GM12878 (cell line): ENCODE results near the gene KIAA1143. TPM values are rescaled to one million over a fixed set of nuclear protein-coding genes. Genes with fewer than 3 reads are reported as not detected.
A peak's percentile ranks its signal among the peaks of the same experiment; 100 is the strongest.

Source experiments
- ATAC-seq: fragments of 200-7000 bp; cut with Tn5 transposase; 3 replicates; pipeline ENCODE4 v1.9.1; 2020; ENCODE audit warnings: mild to moderate bottlenecking, moderate library complexity
- BruUV-seq: library from RNA; stranded (reverse); fragments of 400-500 nt; replicated peaks from 2 replicates; lab custom pipeline; 2021; lab: Mats Ljungman, UMichigan
- CTCF ChIA-PET: fragments of 300-600 bp; sonication (Branson Sonifier 250); formaldehyde crosslinking; extraction: SDS; loops from one replicate; lab custom pipeline; 2021; ENCODE audit warnings: inconsistent platforms; lab: Yijun Ruan, JAX
- POLR2A ChIA-PET: fragments of 350-600 bp; formaldehyde crosslinking; extraction: SDS; loops from one replicate; lab custom pipeline; 2021; ENCODE audit warnings: inconsistent platforms; lab: Charles Lee
- RAD21 ChIA-PET: fragments of 300-600 bp; sonication (Branson Sonifier 250); formaldehyde crosslinking; loops from one replicate; lab custom pipeline; 2023; ENCODE audit warnings: antibody characterized with exemption; ENCODE audit not compliant: unreplicated experiment; lab: Charles Lee
- SMC1A ChIA-PET: fragments of 300-600 bp; sonication (Branson Sonifier 250); formaldehyde crosslinking; loops from one replicate; lab custom pipeline; 2023; ENCODE audit not compliant: unreplicated experiment, uncharacterized antibody; lab: Charles Lee
- DNase-seq: peaks from one replicate; pipeline ENCODE4 v3.0.0-alpha.2; 2011; ENCODE audit warnings: low read depth, low spot score
- FAIRE-seq: peaks from 3 replicates; lab custom pipeline; 2011; peaks lifted over from hg19 to GRCh38; lab: Jason Lieb, UNC
- H2AFZ ChIP-seq: 2 replicates; pipeline ENCODE4 v1.6.0; 2011; ENCODE audit warnings: low read depth, low read length, control low read depth; ENCODE audit not compliant: control insufficient read depth
- H3K27ac ChIP-seq: 2 replicates; pipeline ENCODE4 v1.5.1; 2011; ENCODE audit warnings: control low read depth; ENCODE audit not compliant: control insufficient read depth, insufficient read depth
- H3K27me3 ChIP-seq, 2 experiments: replicated peaks in 1 of 2; 2 replicates each; pipeline versions ENCODE4 v1.6.0 to v1.6.1; 2011; ENCODE audit warnings: low read length in 1 of 2; ENCODE audit not compliant: control insufficient read depth in 2 of 2, insufficient read depth in 2 of 2
- H3K36me3 ChIP-seq, 2 experiments: 2 replicates each; pipeline ENCODE4 v1.5.1; 2011; ENCODE audit warnings: low read length in 1 of 2; ENCODE audit not compliant: control insufficient read depth in 2 of 2, insufficient read depth in 2 of 2
- H3K4me1 ChIP-seq: 2 replicates; pipeline ENCODE4 v1.6.1; 2011; ENCODE audit warnings: mild to moderate bottlenecking, low read length, moderate library complexity, mixed read lengths; ENCODE audit not compliant: control insufficient read depth, insufficient read depth
- H3K4me2 ChIP-seq: 2 replicates; pipeline ENCODE4 v1.6.0; 2011; ENCODE audit warnings: control low read depth; ENCODE audit not compliant: control insufficient read depth, insufficient read depth
- H3K4me3 ChIP-seq: fragments of 200-600 bp; sonication (generic); 2 replicates; pipeline ENCODE4 v1.5.1; 2016
- H3K79me2 ChIP-seq: 2 replicates; pipeline ENCODE4 v1.6.0; 2011; ENCODE audit warnings: low read length; ENCODE audit not compliant: control insufficient read depth, insufficient read depth
- H3K9ac ChIP-seq: 2 replicates; pipeline ENCODE4 v1.8.0; 2011; ENCODE audit warnings: low read length, control low read depth, mixed read lengths; ENCODE audit not compliant: control insufficient read depth, insufficient read depth
- H3K9me3 ChIP-seq: replicated peaks from 3 replicates; pipeline ENCODE4 v1.5.1; 2011; ENCODE audit warnings: mild to moderate bottlenecking, low read length; ENCODE audit not compliant: control insufficient read depth, insufficient read depth
- H4K20me1 ChIP-seq: 2 replicates; pipeline ENCODE4 v1.6.0; 2011; ENCODE audit not compliant: control insufficient read depth, insufficient read depth
- ATF7 ChIP-seq: fragments of 450-650 bp; IDR thresholded peaks from 2 replicates; pipeline ENCODE4 v1.6.1; 2016; ENCODE audit warnings: low read depth, mild to moderate bottlenecking
- CHD2 ChIP-seq: IDR thresholded peaks from 2 replicates; pipeline ENCODE4 v1.6.1; 2011; ENCODE audit warnings: low read depth, low read length, improper control_type of control experiment, borderline replicate concordance
- CREB1 ChIP-seq: IDR thresholded peaks from 2 replicates; pipeline ENCODE4 v1.6.1; 2012; ENCODE audit warnings: low read depth, mild to moderate bottlenecking, inconsistent platforms
- EGR1 ChIP-seq, 2 experiments: IDR thresholded peaks; 1 replicate in 1 of 2; 2 replicates in 1 of 2; pipeline ENCODE4 v1.6.1; 2011 to 2012; ENCODE audit warnings: low read depth in 2 of 2, low read length in 2 of 2, borderline replicate concordance in 1 of 2, mild to moderate bottlenecking in 1 of 2, moderate library complexity in 1 of 2
- FOXM1 ChIP-seq: IDR thresholded peaks from 2 replicates; pipeline ENCODE4 v1.6.1; 2012; ENCODE audit warnings: low read depth, mild to moderate bottlenecking, inconsistent platforms, low read length, moderate library complexity
- GATAD2B ChIP-seq: fragments of 450-650 bp; conservative IDR thresholded peaks from 2 replicates; pipeline ENCODE4 v1.6.1; 2017; ENCODE audit warnings: low read depth, mild to moderate bottlenecking, moderate library complexity
- IKZF1 ChIP-seq: fragments of 450-650 bp; conservative IDR thresholded peaks from 2 replicates; pipeline ENCODE4 v1.6.1; 2017; ENCODE audit warnings: antibody characterized with exemption, mild to moderate bottlenecking
- KLF5 ChIP-seq: fragments of 450-650 bp; IDR thresholded peaks from 2 replicates; pipeline ENCODE4 v1.6.1; 2014; ENCODE audit warnings: mild to moderate bottlenecking; ENCODE audit not compliant: partially characterized antibody
- PAX5 ChIP-seq: IDR thresholded peaks from 2 replicates; pipeline ENCODE4 v1.6.1; 2011; ENCODE audit warnings: low read depth, low read length, borderline replicate concordance
- RAD21 ChIP-seq: IDR thresholded peaks from 2 replicates; pipeline ENCODE4 v1.6.1; 2011; ENCODE audit warnings: mild to moderate bottlenecking, low read depth, low read length, moderate library complexity; ENCODE audit not compliant: insufficient read depth
- RELA ChIP-seq: fragments of 450-650 bp; IDR thresholded peaks from 2 replicates; pipeline ENCODE4 v1.8.0; 2014; ENCODE audit warnings: borderline replicate concordance; ENCODE audit not compliant: partially characterized antibody
- SIN3A ChIP-seq: IDR thresholded peaks from 2 replicates; pipeline ENCODE4 v1.6.1; 2012; ENCODE audit warnings: low read depth, low read length, improper control_type of control experiment
- SP1 ChIP-seq: IDR thresholded peaks from one replicate; pipeline ENCODE4 v1.6.1; 2011; ENCODE audit warnings: low read depth, low read length
- STAT1 ChIP-seq: fragments of 450-650 bp; conservative IDR thresholded peaks from 2 replicates; pipeline ENCODE4 v1.6.1; 2014; ENCODE audit warnings: antibody characterized with exemption, mild to moderate bottlenecking
- STAT3 ChIP-seq: IDR thresholded peaks from 2 replicates; pipeline ENCODE4 v1.6.1; 2011; ENCODE audit warnings: low read depth, low read length, improper control_type of control experiment
- ZNF24 ChIP-seq: fragments of 450-650 bp; IDR thresholded peaks from 2 replicates; pipeline ENCODE4 v1.6.1; 2017; ENCODE audit warnings: antibody characterized with exemption, mild to moderate bottlenecking
- WGBS: methylation state at CpG from one replicate; pipeline ENCODE4 v1.1.6; 2016; ENCODE audit warnings: low lambda C conversion rate; ENCODE audit not compliant: insufficient replicate concordance, insufficient coverage; ENCODE audit errors: missing lambda C conversion rate; 5-methylcytosine and 5-hydroxymethylcytosine counted together
- in situ Hi-C: fragments of 300-500 bp; cut with MboI; formaldehyde crosslinking; loops from 9 replicates; pipeline ENCODE4 v1.14.3; 2018; ENCODE audit warnings: mixed read lengths
- intact Hi-C: fragments of 100-400 bp; cut with micrococcal nuclease; formaldehyde crosslinking; loops from one replicate; pipeline ENCODE4 v1.14.2; 2022; ENCODE audit not compliant: unreplicated experiment
- polyA plus RNA-seq, 11 experiments: library from polyadenylated mRNA; depleted of rRNA in 4 of 11; unstranded in 6 of 11; stranded (reverse) in 5 of 11; fragments of >200 nt; fragmentation: Nextera tagmentation in 4 of 11; fragmentation: Illumina TruSeq in 1 of 11; extraction: Ambion mirVana in 4 of 11; extraction: Trizol in 1 of 11; gene quantifications; 1 replicate in 1 of 11; 2 replicates in 10 of 11; pipeline versions ENCODE4 v1.2.1 to v1.2.3, GENCODE V29; 2011 to 2016; ENCODE audit warnings: inconsistent platforms in 2 of 11, missing spikeins in 2 of 11, low read depth in 1 of 11
- total RNA-seq, 4 experiments: library from RNA; depleted of rRNA in 3 of 4; stranded (reverse); fragments of >200 nt in 3 of 4; fragmentation: Illumina TruSeq in 1 of 4; extraction: Trizol in 1 of 4; gene quantifications; 2 replicates each; pipeline versions ENCODE4 v1.2.1 to v1.2.3, GENCODE V29; 2013 to 2021
- TF ChIP-seq, protein P1 (sequence below): fragments of 450-650 bp; conservative IDR thresholded peaks from 2 replicates; pipeline ENCODE4 v1.6.1; 2017; ENCODE audit warnings: mild to moderate bottlenecking, moderate library complexity
- TF ChIP-seq, protein P2 (sequence below): IDR thresholded peaks from 2 replicates; pipeline ENCODE4 v1.6.1; 2012; ENCODE audit warnings: improper control_type of control experiment, low read depth, low read length; ENCODE audit not compliant: insufficient replicate concordance

KIAA1143 gene
- total and polyA plus RNA-seq, 10 of the 15 experiments (the other 5 are each of a cell fraction or from before 2014, with no cell fraction given), result 11.4 to 37.6 (median 28.4) TPM

DNA sequence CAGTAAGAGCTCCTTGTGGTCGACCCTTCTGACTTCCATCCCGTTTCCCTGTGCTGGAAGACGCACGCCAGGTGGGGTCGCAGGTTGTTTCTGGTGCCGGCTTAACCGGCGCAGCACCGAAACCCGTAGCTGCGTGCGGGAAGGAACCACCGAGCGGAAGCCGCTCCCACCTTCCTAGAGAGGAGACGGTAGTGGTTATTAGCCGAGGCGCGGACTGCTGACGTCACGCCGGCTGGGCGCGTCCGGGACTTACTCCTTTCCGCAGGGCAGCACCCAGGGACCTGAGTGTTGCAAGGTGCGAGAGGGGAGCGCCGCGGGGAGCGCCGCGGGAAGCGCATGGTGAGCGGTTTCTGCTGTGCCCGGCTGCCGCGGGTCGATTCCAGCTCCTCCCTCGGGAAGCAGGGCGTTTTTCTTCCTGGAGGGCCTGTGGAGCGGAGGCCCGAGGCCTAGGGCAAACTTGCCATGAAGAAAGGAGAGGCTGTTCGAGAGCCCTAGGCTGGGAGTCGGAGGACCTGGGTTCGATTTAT is 32.0 kb downstream of the KIAA1143 start, which contains the start of gene ZNF501:
ZNF501 (plus strand) TSS at position 252 of the 527 bp plus-strand sequence. CDS start 4,787 bp downstream, outside the sequence.
- Histone ChIP-seq H3K4me3 (peak within 1 kb of the TSS; percentile 57), H3K9me3 (peaks cover 33% of the 10 kb centered on the region), H3K36me3 (no peaks in the 10 kb centered on the region), H4K20me1 (no peaks in the 10 kb centered on the region), H3K4me1 (no peaks in the 10 kb centered on the region), H3K27ac (no peak within 1 kb of the TSS), H3K79me2 (no peaks in the 10 kb centered on the region), H3K9ac (peak within 1 kb of the TSS; percentile 37; the same call in 1 of the 2 replicates), H2AFZ (peak within 1 kb of the TSS; percentile 97), H3K4me2 (peak within 1 kb of the TSS; percentile 88), H3K27me3 (no peaks in the 10 kb centered on the region)
- WGBS, result 7% methylated on average over 38 of the region's 46 CpGs
- ATAC-seq (peak; percentile 100), DNase-seq (peak; percentile 42), FAIRE-seq (no peak)
- in situ Hi-C loops, result no loop called here
- ChIA-PET RAD21 (no interaction called here), POLR2A (interaction anchor here (1.0 to 1.3 kb wide), 4 partner anchors 33 to 104 kb away, joined by 3 to 7 read pairs (median 3); partner anchors contain the start of genes KIAA1143, KIF15 and ZNF197), CTCF (interaction anchor here (1.1 kb wide), 1 partner anchor 33 kb away, joined by 4 read pairs; no protein-coding TSS in a partner anchor), SMC1A (interaction anchor here (0.8 kb wide), 1 partner anchor 33 kb away, joined by 3 read pairs; no protein-coding TSS in a partner anchor)
- intact Hi-C loops, result no loop called here
- no TSS peak for BruUV-seq
- peak; percentile 66 for TF ChIP-seq RELA
- peak; percentile 27; the same call in 1 of the 2 replicates for TF ChIP-seq SIN3A
- peak; percentile 20 for TF ChIP-seq SP1
- TF ChIP-seq CHD2, result peak; percentile 62
- no peak for TF ChIP-seq FOXM1
- TF ChIP-seq GATAD2B, result peak; percentile 58; the same call in 1 of the 2 replicates
- no peak for TF ChIP-seq RAD21
- 0 out of 2 replicates have a peak, but pooled peaks have one; percentile 19 for TF ChIP-seq ZNF24
- TF ChIP-seq ATF7, result peak; percentile 52; the same call in 1 of the 2 replicates
- TF ChIP-seq STAT3, result no peak
- 0 out of 3 replicates have a peak, but pooled peaks of 1 of the 2 experiments have one; percentile 42 for TF ChIP-seq EGR1 (IDR thresholded peaks at IDR 0.05; ENCODE audit: borderline replicate concordance in 1 of 2, low read depth in 2 of 2, low read length in 2 of 2)
- TF ChIP-seq KLF5, result peak; percentile 64
- TF ChIP-seq CREB1, result peak; percentile 97
- TF ChIP-seq STAT1, result 0 out of 2 replicates have a peak, but pooled peaks have one; percentile 36
- TF ChIP-seq IKZF1, result peak; percentile 85
- peak; percentile 43; the same call in 1 of the 2 replicates for TF ChIP-seq PAX5
- TF ChIP-seq, protein P1, sequence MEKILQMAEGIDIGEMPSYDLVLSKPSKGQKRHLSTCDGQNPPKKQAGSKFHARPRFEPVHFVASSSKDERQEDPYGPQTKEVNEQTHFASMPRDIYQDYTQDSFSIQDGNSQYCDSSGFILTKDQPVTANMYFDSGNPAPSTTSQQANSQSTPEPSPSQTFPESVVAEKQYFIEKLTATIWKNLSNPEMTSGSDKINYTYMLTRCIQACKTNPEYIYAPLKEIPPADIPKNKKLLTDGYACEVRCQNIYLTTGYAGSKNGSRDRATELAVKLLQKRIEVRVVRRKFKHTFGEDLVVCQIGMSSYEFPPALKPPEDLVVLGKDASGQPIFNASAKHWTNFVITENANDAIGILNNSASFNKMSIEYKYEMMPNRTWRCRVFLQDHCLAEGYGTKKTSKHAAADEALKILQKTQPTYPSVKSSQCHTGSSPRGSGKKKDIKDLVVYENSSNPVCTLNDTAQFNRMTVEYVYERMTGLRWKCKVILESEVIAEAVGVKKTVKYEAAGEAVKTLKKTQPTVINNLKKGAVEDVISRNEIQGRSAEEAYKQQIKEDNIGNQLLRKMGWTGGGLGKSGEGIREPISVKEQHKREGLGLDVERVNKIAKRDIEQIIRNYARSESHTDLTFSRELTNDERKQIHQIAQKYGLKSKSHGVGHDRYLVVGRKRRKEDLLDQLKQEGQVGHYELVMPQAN, result 0 out of 2 replicates have a peak, but pooled peaks have one; percentile 28
- TF ChIP-seq, protein P2, sequence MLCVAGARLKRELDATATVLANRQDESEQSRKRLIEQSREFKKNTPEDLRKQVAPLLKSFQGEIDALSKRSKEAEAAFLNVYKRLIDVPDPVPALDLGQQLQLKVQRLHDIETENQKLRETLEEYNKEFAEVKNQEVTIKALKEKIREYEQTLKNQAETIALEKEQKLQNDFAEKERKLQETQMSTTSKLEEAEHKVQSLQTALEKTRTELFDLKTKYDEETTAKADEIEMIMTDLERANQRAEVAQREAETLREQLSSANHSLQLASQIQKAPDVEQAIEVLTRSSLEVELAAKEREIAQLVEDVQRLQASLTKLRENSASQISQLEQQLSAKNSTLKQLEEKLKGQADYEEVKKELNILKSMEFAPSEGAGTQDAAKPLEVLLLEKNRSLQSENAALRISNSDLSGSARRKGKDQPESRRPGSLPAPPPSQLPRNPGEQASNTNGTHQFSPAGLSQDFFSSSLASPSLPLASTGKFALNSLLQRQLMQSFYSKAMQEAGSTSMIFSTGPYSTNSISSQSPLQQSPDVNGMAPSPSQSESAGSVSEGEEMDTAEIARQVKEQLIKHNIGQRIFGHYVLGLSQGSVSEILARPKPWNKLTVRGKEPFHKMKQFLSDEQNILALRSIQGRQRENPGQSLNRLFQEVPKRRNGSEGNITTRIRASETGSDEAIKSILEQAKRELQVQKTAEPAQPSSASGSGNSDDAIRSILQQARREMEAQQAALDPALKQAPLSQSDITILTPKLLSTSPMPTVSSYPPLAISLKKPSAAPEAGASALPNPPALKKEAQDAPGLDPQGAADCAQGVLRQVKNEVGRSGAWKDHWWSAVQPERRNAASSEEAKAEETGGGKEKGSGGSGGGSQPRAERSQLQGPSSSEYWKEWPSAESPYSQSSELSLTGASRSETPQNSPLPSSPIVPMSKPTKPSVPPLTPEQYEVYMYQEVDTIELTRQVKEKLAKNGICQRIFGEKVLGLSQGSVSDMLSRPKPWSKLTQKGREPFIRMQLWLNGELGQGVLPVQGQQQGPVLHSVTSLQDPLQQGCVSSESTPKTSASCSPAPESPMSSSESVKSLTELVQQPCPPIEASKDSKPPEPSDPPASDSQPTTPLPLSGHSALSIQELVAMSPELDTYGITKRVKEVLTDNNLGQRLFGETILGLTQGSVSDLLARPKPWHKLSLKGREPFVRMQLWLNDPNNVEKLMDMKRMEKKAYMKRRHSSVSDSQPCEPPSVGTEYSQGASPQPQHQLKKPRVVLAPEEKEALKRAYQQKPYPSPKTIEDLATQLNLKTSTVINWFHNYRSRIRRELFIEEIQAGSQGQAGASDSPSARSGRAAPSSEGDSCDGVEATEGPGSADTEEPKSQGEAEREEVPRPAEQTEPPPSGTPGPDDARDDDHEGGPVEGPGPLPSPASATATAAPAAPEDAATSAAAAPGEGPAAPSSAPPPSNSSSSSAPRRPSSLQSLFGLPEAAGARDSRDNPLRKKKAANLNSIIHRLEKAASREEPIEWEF, result no peak
